Stomach (tissue), 4 donors: ENCODE measurements around the gene OR51B2.

Experiments used
- EP300 ChIP-seq: sonication (generic); formaldehyde crosslinking; IDR thresholded peaks from one replicate; pipeline ENCODE4 v1.6.1; 2017; ENCODE audit warnings: antibody characterized with exemption
- POLR2A ChIP-seq, 4 donors: fragments of 450-650 bp; IDR thresholded peaks; one replicate each; pipeline ENCODE4 v1.6.1; 2016; ENCODE audit warnings: antibody characterized with exemption in 4 of 4, control low read depth in 2 of 4, mild to moderate bottlenecking in 1 of 4, moderate library complexity in 1 of 4
- POLR2AphosphoS5 ChIP-seq, 3 donors: sonication (generic); formaldehyde crosslinking; IDR thresholded peaks; one replicate each; pipeline ENCODE4 v1.6.1; 2016; ENCODE audit warnings: antibody characterized with exemption in 3 of 3
- TF ChIP-seq, protein P1 (sequence below), 7 experiments: fragments of 450-650 bp in 4 of 7; fragments of 200-600 bp in 3 of 7; sonication (generic) in 3 of 7; IDR thresholded peaks; one replicate each; pipeline ENCODE4 v1.5.1; 2016 to 2019; ENCODE audit warnings: antibody characterized with exemption in 7 of 7, control low read depth in 2 of 7, mild to moderate bottlenecking in 1 of 7

DNA sequence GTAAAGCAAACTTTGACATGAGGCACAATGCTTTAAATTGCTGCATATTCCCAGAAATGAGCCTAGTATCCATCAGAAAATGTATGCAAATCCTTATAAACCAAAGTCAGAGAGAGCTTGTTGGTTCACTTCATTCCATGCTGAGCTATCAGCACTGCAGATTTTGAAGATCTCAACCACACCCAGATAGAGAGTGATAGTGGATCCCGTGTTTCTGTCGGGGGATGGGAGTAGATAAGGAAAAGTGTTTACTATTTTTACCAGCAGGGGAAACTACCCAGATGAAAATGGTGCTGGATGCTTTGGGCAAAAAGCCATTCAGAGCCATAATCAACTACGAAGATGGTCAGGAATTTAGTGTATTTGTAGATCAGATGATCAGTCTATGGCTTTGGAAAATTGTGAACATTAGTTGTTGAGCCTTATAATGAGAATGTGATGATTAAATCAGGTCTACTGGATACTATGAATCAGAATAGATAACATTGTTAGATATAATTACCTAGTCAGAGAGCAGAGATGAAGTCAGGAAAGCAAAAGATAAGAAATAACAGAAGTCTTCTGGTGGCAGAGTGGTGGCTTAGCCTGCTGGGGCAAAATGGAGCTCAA lies 38.0 kb upstream of the OR51B2 start:
- TF ChIP-seq, protein P1, sequence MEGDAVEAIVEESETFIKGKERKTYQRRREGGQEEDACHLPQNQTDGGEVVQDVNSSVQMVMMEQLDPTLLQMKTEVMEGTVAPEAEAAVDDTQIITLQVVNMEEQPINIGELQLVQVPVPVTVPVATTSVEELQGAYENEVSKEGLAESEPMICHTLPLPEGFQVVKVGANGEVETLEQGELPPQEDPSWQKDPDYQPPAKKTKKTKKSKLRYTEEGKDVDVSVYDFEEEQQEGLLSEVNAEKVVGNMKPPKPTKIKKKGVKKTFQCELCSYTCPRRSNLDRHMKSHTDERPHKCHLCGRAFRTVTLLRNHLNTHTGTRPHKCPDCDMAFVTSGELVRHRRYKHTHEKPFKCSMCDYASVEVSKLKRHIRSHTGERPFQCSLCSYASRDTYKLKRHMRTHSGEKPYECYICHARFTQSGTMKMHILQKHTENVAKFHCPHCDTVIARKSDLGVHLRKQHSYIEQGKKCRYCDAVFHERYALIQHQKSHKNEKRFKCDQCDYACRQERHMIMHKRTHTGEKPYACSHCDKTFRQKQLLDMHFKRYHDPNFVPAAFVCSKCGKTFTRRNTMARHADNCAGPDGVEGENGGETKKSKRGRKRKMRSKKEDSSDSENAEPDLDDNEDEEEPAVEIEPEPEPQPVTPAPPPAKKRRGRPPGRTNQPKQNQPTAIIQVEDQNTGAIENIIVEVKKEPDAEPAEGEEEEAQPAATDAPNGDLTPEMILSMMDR (IDR thresholded peaks at IDR 0.05): no peak
- TF ChIP-seq POLR2A (IDR thresholded peaks at IDR 0.05) (no peak), EP300 (no peak), POLR2AphosphoS5 (IDR thresholded peaks at IDR 0.05) (no peak)
